ENCODE results near the gene DOK7. TPM values are rescaled to one million over a fixed set of nuclear protein-coding genes. Genes with fewer than 3 reads are reported as not detected.

DOK7 gene
- total RNA-seq, 1 donor from 2014 or later: 62.7 TPM

DNA sequence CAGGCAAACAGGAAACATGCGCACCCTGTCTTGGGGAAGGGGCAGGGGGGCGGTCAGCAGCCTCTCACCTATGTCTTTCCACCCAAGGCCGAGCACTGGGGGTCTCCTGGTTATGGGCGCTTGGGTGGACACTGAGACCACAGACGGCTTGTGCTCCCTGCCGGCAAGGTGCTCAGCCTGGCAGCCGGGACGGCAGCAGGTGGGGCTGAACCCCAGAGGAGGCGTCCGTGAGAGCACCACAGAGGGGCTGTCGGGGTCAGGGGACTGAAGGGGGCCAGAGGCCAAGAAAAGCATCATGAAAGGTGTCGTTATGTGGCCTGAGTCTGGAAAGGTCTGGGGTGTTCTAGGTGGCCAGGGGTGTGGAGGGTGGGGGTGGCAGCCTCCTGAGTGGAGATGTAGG, 19.6 kb downstream of the DOK7 start:
- no peak for DNase-seq (ENCODE audit: low spot score)
- intact Hi-C loops (cut with DNase I): no loop called here

DNA sequence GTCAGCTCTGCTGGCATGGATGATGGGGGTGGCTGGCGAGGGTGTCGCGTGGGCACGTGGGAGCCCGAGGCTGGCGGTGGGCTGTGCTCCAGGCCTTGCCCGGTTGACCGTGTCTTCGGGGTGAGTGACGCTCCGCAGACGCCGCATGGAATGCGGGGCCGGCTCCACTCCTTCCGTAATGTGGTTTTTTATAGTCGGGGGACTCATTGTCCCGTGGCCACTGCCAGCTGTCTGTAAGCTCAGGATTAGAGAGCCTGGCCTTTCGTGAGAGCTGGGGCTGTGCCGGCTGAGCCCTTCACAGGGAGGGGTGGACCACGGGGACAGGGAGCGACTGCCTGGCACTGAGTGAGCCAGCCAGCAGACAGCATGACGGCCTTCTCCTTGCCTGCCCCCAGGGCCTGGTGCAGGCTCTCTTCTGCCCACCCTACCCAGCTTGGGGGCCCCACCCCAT, 20.4 kb downstream of the DOK7 start:
- peak; percentile 90 for DNase-seq (ENCODE audit: low spot score)
- intact Hi-C loops (cut with DNase I): no loop called here

DNA sequence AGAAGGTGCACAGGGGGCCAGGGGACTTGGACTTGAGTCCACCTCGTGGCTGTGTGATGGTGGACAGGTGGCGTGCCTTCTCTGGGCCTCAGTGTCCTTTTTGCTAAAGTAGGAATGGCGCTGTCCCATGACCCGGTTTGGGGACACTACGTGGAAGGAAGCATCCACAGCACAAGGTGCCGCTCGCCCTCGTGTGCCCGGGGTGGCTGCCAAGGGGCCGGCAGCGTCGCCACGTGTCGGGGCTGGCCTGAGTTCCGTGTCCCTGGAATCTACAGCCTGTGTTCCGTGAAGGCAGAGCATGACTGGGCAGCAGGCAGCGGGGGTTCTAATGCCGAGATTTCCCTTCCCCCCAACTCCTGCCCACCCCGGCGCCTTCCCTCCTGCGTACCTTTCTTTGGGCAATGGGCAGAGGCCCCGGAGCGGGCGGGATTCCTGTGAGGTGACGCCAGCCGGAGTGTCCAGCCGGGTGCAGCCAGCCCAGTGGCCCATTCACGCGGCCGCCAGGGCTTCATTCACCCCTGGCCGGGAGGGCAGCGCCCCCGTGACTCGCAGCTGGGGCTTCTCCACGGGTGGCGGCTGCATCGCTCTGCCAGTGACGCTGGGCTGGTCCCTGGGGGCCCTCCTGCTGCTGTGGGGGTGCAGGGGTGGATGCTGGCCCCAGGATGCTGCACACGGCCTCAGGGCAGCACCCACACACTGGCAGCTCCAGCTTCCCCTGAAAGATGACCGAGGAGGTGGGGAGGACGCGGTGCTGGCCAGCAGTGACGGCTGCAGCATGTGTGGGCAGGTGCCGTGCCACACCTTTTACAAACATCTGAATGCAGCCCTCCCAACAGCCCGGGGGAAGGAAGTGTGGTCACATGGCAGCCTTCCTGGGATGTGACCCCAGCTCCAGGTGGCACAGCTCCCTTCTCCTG, 21.2 kb downstream of the DOK7 start:
- intact Hi-C loops (cut with DNase I): loop anchor here (1.0 kb wide), 1 partner anchor 23 kb away; no protein-coding TSS in a partner anchor
- peak; percentile 89 for DNase-seq (ENCODE audit: low spot score)

DNA sequence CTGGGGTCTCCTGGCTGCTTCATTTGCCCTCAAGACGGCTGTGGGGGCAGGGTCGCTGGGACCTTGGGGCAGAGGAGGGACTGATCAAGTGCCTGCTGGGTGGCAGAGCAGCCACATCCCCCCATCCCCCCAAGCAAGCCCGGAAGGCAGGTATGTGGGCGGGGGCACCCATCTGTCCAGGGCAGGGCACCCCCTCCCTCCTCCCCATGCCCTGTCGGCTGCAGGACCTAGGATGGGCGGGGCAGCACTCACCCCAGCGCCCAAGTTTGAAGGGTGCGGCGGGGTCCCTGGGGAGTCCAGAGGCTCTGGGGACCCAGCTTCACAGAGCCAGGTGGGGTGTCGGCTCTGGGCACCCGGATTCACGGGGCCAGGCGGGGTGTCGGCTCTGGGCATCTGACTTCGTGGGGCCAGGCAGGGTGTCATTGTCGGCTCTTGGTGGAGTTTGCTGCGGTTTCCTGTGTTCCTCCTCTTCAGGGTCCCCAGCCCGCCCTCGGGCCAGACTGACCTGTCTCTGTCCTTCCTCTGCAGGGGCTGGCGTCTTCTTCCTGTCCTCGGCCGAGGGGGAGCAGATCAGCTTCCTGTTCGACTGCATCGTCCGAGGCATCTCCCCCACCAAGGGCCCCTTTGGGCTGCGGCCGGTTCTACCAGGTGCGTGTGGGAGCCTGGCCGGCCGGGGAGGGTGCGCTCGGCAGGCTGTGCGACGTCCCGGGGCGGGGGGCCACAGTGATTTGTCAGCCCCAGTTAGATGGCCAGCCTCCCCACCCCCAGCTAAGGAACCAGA, 22.1 kb downstream of the DOK7 start:
- intact Hi-C loops (cut with DNase I): no loop called here
- DNase-seq (ENCODE audit: low spot score): no peak

DNA sequence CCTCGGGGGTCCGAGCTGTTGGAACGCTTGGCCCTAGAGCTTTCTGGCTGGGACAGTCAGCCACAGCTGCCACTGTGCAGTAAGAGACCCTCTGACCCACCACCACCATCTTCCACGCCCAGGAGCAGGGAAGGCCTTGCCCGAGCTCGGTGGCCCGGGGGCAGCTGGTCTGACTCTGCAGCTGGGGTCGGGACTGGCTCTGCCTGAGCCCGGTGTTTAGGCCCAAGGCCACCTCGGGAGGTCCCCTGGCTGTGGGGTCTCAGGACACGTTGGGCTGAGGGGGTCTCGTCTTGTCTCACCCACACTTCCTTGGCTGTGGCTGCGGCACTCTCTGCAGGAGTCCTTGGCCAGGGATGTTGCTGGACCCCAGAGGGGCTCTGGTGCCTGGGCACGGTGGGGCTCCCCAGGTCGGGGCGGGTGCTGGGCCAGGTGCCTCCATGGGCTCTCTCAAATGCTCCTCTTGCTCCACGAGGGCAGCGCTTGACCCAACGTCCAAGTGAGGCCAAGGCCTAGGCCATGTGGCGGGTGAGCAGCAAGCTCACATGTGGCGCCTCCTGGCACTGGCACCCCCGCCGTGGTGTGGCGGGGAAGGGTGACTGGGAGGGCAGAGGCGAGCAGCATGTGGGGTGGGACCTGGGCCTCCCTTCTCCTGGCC, 22.9 kb downstream of the DOK7 start:
- intact Hi-C loops (cut with DNase I): no loop called here

DNA sequence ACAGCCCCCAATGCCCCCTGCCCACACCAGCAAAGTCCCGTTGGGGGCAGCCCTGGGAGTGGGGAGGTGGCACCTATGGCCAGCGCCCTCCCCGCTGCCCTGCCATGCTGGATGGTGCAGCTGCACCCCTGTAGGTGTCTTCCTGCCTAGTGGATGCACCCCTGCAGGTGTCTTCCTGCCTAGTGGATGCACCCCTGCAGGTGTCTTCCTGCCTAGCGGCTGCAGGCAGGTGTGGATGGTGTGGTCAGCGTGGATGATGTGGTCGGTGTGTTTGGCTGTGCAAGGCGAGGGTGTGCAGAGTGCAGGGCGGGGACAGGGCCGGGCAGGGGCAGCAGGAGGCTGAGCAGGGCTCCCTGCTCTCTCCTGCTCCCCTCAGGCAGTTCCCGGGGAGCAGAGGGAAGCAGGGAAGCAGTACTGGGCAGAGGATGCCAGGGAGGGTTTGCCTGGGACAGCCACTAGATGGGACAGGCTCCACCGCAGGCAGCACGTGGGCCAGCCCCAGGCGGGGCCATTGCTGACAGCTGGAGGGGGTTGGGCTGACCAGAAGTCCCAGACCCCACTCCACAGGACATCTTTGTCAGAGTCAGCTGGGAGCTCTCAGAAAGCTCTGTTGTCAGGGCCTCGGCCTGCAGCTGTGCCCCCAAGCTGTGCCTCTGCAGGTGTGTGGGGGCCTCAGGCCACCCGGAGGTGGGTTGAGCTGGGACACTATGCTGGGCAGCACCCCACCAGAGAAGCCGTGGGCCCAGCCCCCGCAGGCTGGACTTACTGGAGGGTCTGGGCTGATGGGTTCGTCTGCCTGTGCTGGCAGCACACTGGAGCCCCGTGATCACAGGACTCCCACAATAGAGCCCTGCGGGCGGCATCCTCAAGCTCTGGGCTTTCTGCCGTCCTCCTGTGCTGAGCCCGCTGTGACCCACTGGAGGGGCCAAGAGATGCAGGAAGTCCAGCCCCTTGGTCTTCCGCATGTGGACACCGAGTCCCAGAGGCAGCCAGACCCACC, 23.7 kb downstream of the DOK7 start:
- DNase-seq (ENCODE audit: low spot score): no peak
- intact Hi-C loops (cut with DNase I): no loop called here

More for the DNA sequence above, 22.9 kb downstream of the DOK7 start:
- DNase-seq (ENCODE audit: low spot score): no peak

DNA sequence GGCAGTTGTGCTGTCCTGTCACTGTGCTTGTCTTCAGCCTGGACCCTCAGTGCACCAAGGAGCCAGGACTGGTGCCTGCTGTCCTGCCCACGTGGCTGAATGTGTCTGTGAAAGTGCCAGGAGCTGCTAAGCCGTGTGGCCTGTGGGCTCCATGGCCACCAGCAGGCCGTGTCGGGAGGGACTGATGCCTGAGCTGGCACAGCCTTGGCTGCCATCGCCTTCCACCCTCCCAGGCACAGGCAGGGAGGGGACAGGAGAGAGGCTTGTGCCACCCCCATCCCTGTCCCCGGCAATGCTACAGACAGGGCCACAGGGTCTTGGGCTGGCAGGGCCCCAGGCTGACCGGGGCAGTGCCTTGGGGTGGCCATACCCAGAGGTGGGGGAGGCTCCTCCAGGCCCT, 24.8 kb downstream of the DOK7 start:
- intact Hi-C loops (cut with DNase I): no loop called here

DNA sequence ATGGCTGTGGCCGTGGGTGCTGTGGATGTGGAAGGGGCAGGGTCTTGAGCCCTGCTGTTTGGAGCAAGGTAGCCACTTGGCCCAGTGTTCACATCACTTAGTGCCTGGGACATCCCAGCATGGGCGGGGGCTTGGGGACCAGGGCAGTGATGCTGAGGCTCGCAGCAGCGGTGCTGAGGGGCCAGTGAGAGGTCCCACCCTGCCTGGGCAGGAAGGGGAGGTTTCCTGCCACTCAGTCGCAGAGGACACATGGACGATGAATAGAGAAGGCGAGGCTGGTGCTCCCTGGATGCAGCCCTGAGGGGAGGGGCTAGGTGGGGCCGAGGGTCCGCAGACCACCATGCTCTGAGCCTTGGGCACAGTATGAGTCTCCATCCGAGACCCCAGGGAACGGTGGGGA, 25.7 kb downstream of the DOK7 start:
- intact Hi-C loops (cut with DNase I): no loop called here
- DNase-seq (ENCODE audit: low spot score): no peak

More for the DNA sequence above, 24.8 kb downstream of the DOK7 start:
- DNase-seq (ENCODE audit: low spot score): no peak

DNA sequence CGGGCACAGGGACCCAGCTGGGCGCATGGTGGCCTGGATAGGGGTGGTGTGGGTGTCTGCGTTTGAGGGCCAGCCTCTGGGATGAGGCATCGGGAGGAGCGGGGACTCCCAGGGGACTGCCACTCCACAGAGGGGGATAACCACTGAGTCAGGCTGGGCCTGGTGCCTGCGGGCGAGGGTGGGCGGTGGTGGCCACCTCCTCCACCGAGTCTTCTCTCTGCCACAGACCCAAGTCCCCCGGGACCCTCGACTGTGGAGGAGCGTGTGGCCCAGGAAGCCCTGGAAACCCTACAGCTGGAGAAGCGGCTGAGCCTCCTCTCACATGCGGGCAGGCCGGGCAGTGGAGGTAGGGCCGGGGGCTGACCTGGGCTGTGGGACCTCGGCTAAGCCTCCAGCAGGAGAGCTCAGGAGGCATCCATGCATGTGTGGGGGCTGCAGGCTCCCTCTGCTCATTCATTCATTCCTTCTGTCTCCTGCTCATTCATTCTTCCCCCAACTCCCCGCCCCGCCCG, 26.4 kb downstream of the DOK7 start:
- intact Hi-C loops (cut with DNase I): no loop called here
- DNase-seq (ENCODE audit: low spot score): no peak

DNA sequence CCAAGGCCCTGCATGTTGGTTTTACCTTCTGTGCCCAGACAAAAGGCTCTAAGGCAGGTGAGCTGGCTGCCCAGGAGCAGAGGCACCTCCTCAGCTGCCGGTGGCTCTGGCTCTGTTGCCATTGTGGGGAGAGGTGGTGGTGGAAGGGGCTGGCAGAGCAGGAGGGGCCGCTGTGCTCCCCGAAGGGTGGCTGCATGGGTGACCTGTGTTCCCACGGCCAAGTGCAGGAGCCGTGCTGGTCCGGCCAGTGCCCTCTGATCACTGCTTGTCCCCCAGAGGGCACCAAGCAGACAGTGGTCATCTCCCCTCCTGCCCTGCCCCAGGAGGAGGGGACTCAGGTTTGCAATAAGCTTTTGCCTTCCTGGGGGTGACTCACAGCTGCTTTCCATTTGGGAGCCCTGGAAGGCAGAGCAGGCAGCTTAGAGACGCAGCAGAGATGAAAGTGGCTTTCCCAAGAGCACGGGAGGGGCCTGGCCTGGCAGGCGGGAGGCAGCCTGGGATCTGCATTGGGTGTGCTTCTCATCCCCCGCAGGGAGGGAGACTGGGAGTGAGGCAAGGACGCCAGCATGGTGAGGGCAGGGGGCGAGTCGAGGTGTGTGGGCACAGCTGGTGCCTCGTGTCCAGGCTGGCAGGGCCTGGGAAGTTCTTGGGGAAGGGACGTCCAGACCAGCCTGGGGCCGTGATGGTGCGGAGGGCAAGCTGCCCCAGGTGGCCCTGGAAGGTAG, 28.7 kb downstream of the DOK7 start:
- no peak for DNase-seq (ENCODE audit: low spot score)
- intact Hi-C loops (cut with DNase I): no loop called here

DNA sequence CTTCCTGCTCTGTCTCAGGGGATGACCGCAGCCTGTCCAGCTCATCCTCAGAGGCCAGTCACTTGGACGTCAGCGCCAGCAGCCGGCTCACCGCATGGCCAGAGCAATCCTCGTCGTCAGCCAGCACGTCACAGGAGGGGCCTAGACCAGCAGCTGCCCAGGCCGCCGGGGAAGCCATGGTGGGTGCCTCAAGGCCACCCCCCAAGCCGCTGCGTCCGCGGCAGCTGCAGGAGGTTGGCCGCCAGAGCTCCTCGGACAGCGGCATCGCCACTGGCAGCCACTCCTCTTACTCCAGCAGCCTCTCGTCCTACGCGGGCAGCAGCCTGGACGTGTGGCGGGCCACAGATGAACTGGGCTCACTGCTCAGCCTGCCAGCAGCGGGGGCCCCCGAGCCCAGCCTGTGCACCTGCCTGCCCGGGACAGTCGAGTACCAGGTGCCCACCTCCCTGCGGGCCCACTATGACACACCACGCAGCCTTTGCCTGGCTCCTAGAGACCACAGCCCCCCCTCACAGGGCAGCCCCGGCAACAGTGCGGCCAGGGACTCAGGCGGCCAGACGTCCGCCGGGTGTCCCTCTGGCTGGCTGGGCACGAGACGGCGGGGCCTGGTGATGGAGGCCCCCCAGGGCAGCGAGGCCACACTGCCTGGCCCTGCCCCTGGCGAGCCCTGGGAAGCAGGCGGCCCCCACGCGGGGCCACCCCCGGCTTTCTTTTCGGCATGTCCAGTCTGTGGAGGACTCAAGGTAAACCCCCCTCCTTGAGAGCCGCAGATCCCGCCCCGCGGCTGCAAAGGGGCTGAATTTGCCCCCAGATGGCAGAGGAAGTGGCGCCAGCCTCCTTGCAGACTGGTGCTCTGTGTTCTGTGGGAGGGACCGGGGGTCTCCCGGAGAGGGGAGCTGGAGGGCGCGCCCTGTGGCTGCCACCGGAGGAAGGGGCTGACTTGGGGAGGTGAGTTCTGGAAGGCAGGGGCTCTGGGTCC, 29.9 kb downstream of the DOK7 start:
- intact Hi-C loops (cut with DNase I): no loop called here
- no peak for DNase-seq (ENCODE audit: low spot score)

DNA sequence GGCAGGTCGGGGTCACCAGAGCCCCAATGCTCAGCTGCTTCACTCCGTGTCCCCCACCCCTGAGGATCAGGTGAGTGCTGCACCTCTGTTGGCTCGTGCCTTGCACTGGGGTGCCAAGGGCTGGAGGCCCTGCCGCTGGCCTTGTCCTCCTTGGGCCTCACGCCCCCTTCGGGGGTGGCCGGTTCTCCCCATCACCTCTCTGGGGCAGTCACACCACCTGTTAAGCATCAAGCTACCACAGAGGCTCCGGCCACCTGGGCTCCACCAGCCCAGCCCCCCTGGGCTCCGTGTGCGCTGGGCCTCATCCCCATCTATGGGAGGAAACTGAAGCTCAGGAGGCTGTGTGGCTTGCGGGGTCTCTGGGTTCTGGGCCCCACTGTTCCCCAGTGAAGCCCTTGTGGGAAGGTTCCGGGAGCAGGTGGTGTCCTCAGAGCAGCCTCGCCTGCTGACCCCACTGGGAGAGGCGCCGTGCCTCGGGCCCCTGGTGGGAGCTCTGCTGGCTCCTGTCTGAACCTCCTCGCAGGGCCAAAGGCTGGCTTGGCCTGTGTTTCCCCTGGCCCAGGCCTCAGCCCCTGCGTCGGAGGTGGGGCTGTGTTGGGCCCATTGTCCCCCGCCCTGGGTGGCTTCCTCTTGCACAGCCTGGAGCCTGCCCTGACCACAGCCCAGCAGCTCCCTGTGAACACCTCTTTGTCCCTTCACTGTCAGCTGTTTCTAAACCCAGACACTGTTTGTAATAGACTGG, 30.8 kb downstream of the DOK7 start:
- no peak for DNase-seq (ENCODE audit: low spot score)
- intact Hi-C loops (cut with DNase I): no loop called here

DNA sequence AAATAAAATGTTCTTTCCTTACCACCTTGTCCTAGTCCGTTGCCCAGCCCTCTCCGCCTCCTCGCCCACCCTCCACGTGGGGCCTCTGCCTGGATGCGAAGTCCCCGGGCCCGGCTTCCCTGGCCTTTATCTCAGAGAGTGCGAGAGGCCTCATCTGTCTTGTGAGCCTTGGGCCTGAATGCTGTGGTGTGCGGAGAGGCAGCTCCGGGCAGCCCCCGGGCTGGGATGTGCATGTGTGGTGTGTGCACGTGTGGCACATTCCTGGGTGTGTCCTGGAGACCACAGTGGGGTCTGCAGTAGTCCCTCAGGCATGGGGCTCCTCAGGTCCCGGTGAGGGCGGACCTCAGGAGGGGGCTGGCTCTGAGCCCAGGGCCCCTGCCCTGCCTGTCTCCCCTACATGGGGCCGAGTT, 31.4 kb downstream of the DOK7 start:
- intact Hi-C loops (cut with DNase I): no loop called here
- DNase-seq (ENCODE audit: low spot score): no peak

DNA sequence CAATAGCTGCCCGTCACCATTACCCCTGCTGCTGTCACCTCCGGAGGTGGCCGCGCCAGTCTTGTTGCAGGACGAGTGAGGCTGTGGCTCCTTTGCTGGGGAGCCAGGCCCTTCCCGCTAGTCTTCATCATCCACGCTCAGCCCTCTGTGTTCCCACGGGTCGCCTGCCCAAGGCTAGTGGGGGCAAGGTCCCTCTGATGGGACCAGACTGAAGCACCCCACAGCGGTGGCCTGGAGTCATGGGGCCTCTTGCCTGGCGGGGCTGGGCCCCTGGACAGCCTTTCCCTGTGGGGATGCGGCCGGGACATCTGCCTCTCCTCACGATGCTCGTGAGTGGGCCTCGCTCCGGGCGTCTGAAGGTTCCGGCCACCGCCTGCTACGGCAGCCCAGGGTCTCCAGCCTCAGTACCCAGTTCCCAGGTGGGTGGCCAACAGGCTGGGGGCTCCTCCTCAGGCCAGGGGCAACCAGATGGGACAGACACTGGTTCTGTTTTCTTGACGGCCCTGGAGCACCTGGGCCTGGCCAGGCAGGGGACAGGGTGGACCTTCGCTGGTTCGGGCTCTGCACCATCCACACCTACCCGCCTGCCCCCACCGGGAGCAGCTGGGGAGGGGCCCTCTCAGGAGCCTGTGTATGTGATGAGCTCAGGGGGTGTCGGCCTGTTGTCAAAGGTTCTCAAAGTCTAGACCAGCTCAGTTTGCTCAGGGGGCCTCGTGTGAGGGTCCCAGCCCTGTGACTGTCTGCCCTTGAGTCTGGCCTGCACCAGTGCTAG, 32.3 kb downstream of the DOK7 start:
- intact Hi-C loops (cut with DNase I): no loop called here
- no peak for DNase-seq (ENCODE audit: low spot score)

DNA sequence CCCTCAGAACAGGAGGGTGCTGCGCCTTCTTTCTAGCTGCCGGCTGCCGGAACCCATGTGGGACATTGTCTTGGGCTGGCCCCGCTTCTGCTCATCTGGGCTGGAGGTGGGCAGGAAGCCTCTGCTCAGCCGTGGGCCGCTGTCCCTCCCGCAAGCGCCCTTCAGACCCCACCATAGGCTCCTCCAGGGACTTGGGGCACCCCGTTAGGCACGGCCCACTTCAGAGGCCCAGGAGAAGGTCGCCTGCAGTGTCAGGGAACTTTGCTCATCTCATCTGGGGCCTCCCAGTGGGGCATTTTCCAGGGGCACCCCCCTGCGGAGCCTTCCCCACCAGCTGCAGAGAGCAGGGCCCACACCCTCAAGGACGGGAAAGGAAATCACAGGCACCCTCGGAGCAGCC, 32.9 kb downstream of the DOK7 start:
- DNase-seq (ENCODE audit: low spot score): no peak
- intact Hi-C loops (cut with DNase I): no loop called here

DNA sequence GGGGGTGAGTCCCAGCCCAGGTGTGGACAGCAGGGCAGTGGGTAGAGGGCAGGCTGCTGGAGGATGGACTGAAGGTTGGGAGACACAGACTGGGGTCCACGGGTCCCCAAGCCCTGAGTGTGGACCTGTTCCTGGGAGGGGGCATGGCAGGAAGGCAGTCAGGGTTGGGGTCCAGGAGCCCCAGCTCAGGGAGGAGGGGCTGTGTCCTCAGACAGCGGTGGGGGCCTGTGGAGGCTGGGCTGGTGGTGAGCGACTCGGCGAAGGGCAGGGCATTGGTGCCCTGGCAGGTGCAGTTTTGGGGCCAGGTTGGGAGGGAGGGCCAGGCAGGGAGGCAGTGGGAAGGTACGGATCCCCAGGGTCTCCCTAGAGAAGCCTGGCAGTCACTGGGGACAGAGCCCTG, 34.0 kb downstream of the DOK7 start:
- DNase-seq (ENCODE audit: low spot score): no peak
- intact Hi-C loops (cut with DNase I): no loop called here
